ENCODE measurements around the gene TNFRSF1A.

GRCh38 chr12:6295094-6295811 lies 46.6 kb downstream of the TNFRSF1A start:
- TF ChIP-seq POLR2A (IDR thresholded peaks at IDR 0.05; ENCODE audit: low read length): no peak
- TF ChIP-seq GATA1 (IDR thresholded peaks at IDR 0.05; ENCODE audit: low read depth, low read length): no peak

Measured in erythroblast (primary cell).